Karpas-422 (cell line): Measurements from ENCODE around the gene TAS2R3. TPM values are rescaled to one million over a fixed set of nuclear protein-coding genes. Genes with fewer than 3 reads are reported as not detected.
A peak's percentile ranks its signal among the peaks of the same experiment; 100 is the strongest.
"Not testable (repeated sequence)": the region's sequence is repeated elsewhere in the genome, so short reads cannot be mapped to it uniquely, and the experiment has no call there.

Source experiments
- DNase-seq: peaks from one replicate; pipeline ENCODE4 v3.0.0-alpha.2; 2015
- H2AFZ ChIP-seq: fragments of 200-600 bp; sonication (generic); 2 replicates; pipeline ENCODE4 v1.6.1; 2014; ENCODE audit warnings: antibody characterized with exemption, low read length, mixed read lengths
- H3K27ac ChIP-seq: fragments of 200-600 bp; sonication (generic); 2 replicates; pipeline ENCODE4 v1.5.1; 2014; ENCODE audit warnings: mild to moderate bottlenecking, low read length, moderate library complexity
- H3K27me3 ChIP-seq: fragments of 200-600 bp; sonication (generic); 2 replicates; pipeline ENCODE4 v1.6.1; 2014; ENCODE audit warnings: low read length, mixed read lengths
- H3K36me3 ChIP-seq: fragments of 200-600 bp; sonication (generic); 2 replicates; pipeline ENCODE4 v1.6.1; 2014; ENCODE audit warnings: low read length, mixed read lengths; ENCODE audit not compliant: insufficient read depth
- H3K4me1 ChIP-seq: fragments of 200-600 bp; sonication (generic); 2 replicates; pipeline ENCODE4 v1.6.1; 2014; ENCODE audit warnings: mild to moderate bottlenecking, low read length, mixed read lengths
- H3K4me2 ChIP-seq: fragments of 200-600 bp; sonication (generic); 2 replicates; pipeline ENCODE4 v1.6.1; 2014; ENCODE audit warnings: low read length, low read depth, mild to moderate bottlenecking; ENCODE audit not compliant: poor library complexity, severe bottlenecking
- H3K4me3 ChIP-seq: fragments of 200-600 bp; sonication (generic); 2 replicates; pipeline ENCODE4 v1.5.1; 2014; ENCODE audit warnings: mild to moderate bottlenecking, antibody characterized with exemption, low read length, mixed read lengths
- H3K79me2 ChIP-seq: fragments of 200-600 bp; sonication (generic); 2 replicates; pipeline ENCODE4 v1.6.1; 2014; ENCODE audit warnings: mild to moderate bottlenecking, low read length, mixed read lengths
- H3K9ac ChIP-seq: fragments of 200-600 bp; sonication (generic); 2 replicates; pipeline ENCODE4 v1.6.0; 2014; ENCODE audit warnings: low read length
- H3K9me2 ChIP-seq: fragments of 200-600 bp; sonication (generic), shearing (Covaris generic); replicated peaks from 2 replicates; pipeline ENCODE4 v1.6.0; 2014; ENCODE audit warnings: mild to moderate bottlenecking, low read length, moderate library complexity; ENCODE audit not compliant: insufficient read depth
- H3K9me3 ChIP-seq: fragments of 300-700, 200-600 bp; sonication (generic); 2 replicates; pipeline ENCODE4 v1.6.1; 2014; ENCODE audit warnings: low read length, mixed read lengths
- H4K20me1 ChIP-seq: fragments of 200-600 bp; sonication (generic); 2 replicates; pipeline ENCODE4 v1.6.1; 2014; ENCODE audit warnings: mild to moderate bottlenecking, antibody characterized with exemption, low read length, low read depth; ENCODE audit not compliant: insufficient read depth
- total RNA-seq: library from RNA; depleted of rRNA; stranded (reverse); fragments of >200 nt; shearing (Covaris generic); gene quantifications from 2 replicates; pipeline ENCODE4 v1.2.3, GENCODE V29; 2014; ENCODE audit warnings: low replicate concordance

The TAS2R3 gene
- total RNA-seq, 1 experiment from 2014 or later, result 1.0 TPM

DNA sequence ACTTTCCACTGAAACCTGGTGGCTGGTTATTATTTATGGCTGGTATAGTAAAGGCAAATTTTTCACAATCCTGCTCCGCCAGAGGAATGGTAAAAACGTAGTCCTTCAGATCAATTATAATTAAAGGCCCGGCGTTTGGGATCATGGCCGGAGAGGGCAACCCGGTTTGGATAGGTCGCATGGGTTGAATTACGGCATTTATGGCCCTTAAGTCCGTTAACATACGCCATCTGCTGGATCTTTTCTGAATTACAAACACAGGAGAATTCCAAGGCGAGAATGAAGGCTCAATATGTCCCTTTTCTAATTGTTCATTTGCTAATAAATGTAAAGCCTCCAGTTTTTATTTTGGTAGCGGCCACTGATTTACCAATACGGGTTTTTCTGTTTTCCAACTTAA is 11.3 kb upstream of the TAS2R3 start:
- H3K9ac ChIP-seq, result no peak overlapping the region
- no peaks in the 10 kb centered on the region for H4K20me1 ChIP-seq
- H3K9me2 ChIP-seq, result no peaks in the 10 kb centered on the region
- no peak overlapping the region for H3K27ac ChIP-seq
- peaks cover 20% of the 10 kb centered on the region for H3K9me3 ChIP-seq
- peak; percentile 49 for DNase-seq
- H3K4me1 ChIP-seq, result no peaks in the 10 kb centered on the region
- no peaks in the 10 kb centered on the region for H3K79me2 ChIP-seq
- no peak overlapping the region for H3K4me3 ChIP-seq
- no peaks in the 10 kb centered on the region for H3K27me3 ChIP-seq
- H2AFZ ChIP-seq, result no peak overlapping the region
- no peak overlapping the region for H3K4me2 ChIP-seq
- H3K36me3 ChIP-seq, result peaks cover 64% of the 10 kb centered on the region

DNA sequence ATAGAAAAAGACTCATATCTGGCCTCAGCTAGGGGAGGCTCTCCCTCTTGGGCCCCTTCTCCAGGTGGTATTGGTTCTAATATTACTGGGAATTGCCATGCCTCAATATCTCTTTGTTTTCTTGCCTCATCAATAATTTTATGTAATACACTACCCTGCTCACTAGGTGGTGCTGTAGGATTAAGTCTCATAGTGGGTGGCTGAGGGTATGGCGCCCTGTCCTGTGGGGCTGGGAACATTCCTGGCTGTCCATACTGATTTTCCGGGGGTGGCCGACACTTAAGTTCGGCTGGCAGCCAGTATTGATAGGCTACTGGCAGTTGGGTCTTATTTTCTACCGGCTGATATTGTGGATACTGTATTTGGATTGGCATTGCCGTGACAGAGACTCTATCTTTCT is 9.0 kb upstream of the TAS2R3 start:
- no peak overlapping the region for H3K4me2 ChIP-seq
- H2AFZ ChIP-seq, result no peak overlapping the region
- H3K9me3 ChIP-seq, result peaks cover 18% of the 10 kb centered on the region
- H3K9me2 ChIP-seq, result no peaks in the 10 kb centered on the region
- H3K27ac ChIP-seq, result no peak overlapping the region
- no peaks in the 10 kb centered on the region for H3K79me2 ChIP-seq
- no peaks in the 10 kb centered on the region for H3K4me1 ChIP-seq
- H4K20me1 ChIP-seq, result no peaks in the 10 kb centered on the region
- H3K27me3 ChIP-seq, result no peaks in the 10 kb centered on the region
- no peak overlapping the region for H3K4me3 ChIP-seq
- H3K9ac ChIP-seq, result no peak overlapping the region
- peaks cover 47% of the 10 kb centered on the region for H3K36me3 ChIP-seq
- peak; percentile 77 for DNase-seq

DNA sequence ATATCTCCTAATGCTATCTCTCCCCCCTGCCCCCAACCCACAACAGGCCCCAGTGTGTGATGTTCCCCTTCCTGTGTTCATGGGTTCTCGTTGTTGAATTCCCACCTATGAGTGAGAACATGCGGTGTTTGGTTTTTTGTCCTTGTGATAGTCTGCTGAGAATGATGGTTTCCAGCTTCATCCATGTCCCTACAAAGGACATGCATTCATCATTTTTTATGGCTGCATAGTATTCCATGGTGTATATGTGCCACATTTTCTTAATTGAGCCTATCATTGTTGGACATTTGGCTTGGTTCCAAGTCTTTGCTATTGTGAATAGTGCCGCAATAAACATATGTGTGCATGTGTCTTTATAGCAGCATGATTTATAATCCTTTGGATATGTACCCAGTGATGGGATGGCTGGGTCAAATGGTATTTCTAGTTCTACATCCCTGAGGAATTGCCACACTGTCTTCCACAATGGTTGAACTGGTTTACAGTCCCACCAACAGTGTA is 6.2 kb downstream of the TAS2R3 start:
- H2AFZ ChIP-seq, H3K79me2 ChIP-seq, H3K4me2 ChIP-seq: not testable (repeated sequence)

DNA sequence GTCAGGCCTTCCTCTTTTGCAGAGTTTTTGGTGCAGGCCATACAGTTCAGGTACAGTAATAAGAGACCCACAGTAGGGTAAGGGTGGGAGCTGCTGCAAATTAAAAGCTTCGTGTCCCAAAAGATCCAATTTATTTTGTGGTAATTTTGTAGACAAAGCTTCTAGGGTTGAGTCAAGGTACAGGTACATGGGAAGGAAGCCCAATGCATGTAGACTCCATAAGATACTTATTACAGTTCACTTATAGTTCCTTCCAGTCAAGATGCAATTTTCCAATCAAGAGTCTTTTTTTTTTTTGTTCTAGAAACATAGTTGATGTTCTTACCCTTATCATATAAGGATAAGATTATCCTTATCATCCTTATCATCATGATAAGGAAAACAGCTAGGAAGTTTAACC is 12.5 kb downstream of the TAS2R3 start, which contains the start of gene TAS2R4:
Gene TAS2R4, plus strand, starts transcription at position 301 of the 400 bp plus-strand sequence. CDS start 1,815 bp downstream, outside the sequence.
- Histone ChIP-seq H3K27me3 (no peaks in the 10 kb centered on the region), H3K9ac (no peak within 1 kb of the TSS), H3K4me2 (no peak within 1 kb of the TSS), H3K4me1 (no peaks in the 10 kb centered on the region), H4K20me1 (no peaks in the 10 kb centered on the region), H3K79me2 (no peaks in the 10 kb centered on the region), H3K9me3 (no peaks in the 10 kb centered on the region), H3K27ac (no peak within 1 kb of the TSS), H3K4me3 (no peak within 1 kb of the TSS), H2AFZ (no peak within 1 kb of the TSS), H3K9me2 (no peaks in the 10 kb centered on the region), H3K36me3 (no peaks in the 10 kb centered on the region)
- no peak for DNase-seq

More for the DNA sequence above, 6.2 kb downstream of the TAS2R3 start:
- H3K9ac ChIP-seq, H3K27me3 ChIP-seq, H3K9me2 ChIP-seq, H3K9me3 ChIP-seq, DNase-seq, H3K4me1 ChIP-seq, H4K20me1 ChIP-seq, H3K36me3 ChIP-seq, H3K27ac ChIP-seq, H3K4me3 ChIP-seq: not testable (repeated sequence)

DNA sequence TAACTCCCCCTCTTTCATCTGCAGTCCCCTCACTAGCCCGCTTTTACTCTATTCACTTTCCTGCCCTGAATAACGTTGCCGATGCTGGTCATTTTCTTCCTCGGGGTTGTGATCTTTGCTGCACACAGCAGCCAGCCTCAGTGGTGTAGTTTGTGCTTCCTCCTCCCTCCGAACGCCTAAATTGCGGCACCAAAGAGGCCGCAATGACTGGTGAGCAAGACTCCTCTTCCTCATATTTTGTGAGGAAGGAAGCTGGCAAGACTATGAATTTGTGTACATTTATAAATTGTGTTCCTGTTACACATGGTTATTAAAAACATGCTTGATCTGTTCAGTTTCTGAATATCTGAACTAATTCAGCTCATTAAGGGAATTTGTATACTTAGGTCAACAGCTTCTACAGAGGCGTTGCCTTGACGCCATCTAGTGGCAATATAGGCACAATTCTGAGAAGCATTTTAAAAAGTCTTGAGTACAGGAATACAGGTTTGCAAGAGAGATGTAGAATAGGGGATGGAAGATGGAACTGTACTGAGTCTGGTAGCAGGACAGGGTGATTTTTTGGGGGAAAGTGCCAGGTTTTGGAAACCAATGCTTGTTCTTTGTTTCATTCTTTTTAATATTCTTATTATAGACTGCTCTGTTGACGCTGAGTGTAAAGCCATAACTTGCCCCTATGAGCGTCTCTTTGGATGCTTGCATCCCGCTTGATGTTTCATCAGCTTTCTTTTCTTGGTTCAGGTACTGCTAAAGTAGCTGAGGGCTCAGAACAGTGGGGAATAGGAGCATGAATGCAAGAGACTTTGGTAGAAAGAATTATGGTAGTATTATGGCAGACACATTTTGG is 22.0 kb downstream of the TAS2R3 start:
- no peaks in the 10 kb centered on the region for H3K9me2 ChIP-seq
- no peak overlapping the region for H3K9ac ChIP-seq
- H3K27ac ChIP-seq, result no peak overlapping the region
- H3K4me1 ChIP-seq, result no peaks in the 10 kb centered on the region
- no peaks in the 10 kb centered on the region for H3K36me3 ChIP-seq
- no peaks in the 10 kb centered on the region for H4K20me1 ChIP-seq
- no peak overlapping the region for H3K4me2 ChIP-seq
- no peaks in the 10 kb centered on the region for H3K79me2 ChIP-seq
- H2AFZ ChIP-seq, result no peak overlapping the region
- no peaks in the 10 kb centered on the region for H3K9me3 ChIP-seq
- no peak overlapping the region for H3K4me3 ChIP-seq
- H3K27me3 ChIP-seq, result no peaks in the 10 kb centered on the region
- DNase-seq, result peak; percentile 84

DNA sequence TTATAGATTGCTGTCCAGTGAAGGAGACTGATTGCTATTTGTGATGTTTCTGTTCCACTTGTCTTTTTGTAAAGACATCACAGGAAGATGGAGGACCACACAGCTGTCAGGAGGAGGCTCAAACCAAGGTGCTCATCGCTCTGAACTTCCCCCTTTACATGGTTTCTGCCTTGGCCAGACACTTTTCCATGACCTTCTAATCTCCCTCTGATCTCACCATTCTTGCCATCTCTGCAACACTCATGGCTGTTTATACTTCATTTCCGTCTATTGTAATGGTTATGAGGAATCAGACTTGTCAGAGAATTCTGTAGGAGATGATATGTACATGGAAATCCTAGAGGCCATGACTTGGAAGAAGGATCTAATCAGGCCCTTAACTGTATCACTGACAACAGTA is 24.4 kb downstream of the TAS2R3 start:
- H3K9ac ChIP-seq, result no peak overlapping the region
- no peak overlapping the region for H3K4me3 ChIP-seq
- no peaks in the 10 kb centered on the region for H4K20me1 ChIP-seq
- no peaks in the 10 kb centered on the region for H3K79me2 ChIP-seq
- no peaks in the 10 kb centered on the region for H3K27me3 ChIP-seq
- DNase-seq, result no peak
- H3K4me2 ChIP-seq, result no peak overlapping the region
- H3K27ac ChIP-seq, result no peak overlapping the region
- no peaks in the 10 kb centered on the region for H3K9me3 ChIP-seq
- H3K9me2 ChIP-seq, result no peaks in the 10 kb centered on the region
- no peak overlapping the region for H2AFZ ChIP-seq
- H3K36me3 ChIP-seq, result no peaks in the 10 kb centered on the region
- H3K4me1 ChIP-seq, result no peaks in the 10 kb centered on the region

DNA sequence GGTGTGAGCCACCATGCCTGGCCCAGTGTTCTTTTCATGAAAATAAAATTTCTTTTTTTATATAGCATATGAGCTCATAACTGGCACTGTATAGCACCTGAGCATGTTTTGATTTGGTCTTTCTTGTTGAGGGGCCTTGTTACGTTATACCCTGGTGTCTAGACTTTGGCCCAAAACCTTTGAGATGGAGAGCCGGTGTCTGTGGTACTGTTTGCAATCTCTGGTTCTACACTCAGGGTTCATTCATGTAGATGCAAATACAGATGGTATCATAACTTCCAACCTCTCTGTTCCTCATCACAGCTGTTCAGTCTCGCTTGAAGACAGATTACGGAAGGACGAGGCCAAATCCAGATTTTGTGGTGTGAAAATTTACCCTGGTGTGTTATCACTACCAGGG is 26.0 kb downstream of the TAS2R3 start, which contains the start of gene TAS2R5:
Gene TAS2R5, plus strand, starts transcription at position 301 of the 400 bp plus-strand sequence. CDS start 145 bp downstream, outside the sequence.
- Histone ChIP-seq H3K9me2 (no peaks in the 10 kb centered on the region), H3K9ac (no peak within 1 kb of the TSS), H3K4me2 (no peak within 1 kb of the TSS), H3K4me3 (no peak within 1 kb of the TSS), H3K27ac (no peak within 1 kb of the TSS), H3K79me2 (no peaks in the 10 kb centered on the region), H2AFZ (no peak within 1 kb of the TSS), H3K27me3 (no peaks in the 10 kb centered on the region), H3K36me3 (no peaks in the 10 kb centered on the region), H4K20me1 (no peaks in the 10 kb centered on the region), H3K4me1 (no peaks in the 10 kb centered on the region), H3K9me3 (no peaks in the 10 kb centered on the region)
- DNase-seq, result no peak

DNA sequence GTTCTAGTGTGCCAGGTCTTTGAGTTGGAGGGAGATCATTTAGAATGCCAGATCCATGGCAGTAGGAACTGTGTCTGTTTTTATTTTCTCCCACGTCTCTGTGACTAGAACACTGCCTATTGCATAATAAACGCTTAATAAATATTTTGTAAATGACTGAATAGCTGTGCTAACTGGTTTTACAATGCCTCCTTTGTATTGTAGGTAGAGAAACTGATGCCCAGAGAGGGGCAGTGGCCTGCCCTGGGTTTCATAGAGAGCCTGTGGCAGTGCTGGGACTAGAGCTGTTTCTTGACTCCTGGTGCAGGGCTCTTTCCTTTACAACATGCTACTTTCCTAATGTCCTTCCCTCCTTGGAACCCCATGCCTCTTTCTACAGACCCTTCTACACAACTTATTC is 28.6 kb downstream of the TAS2R3 start:
- Histone ChIP-seq H3K4me2 (no peak overlapping the region), H3K4me1 (no peaks in the 10 kb centered on the region), H3K36me3 (no peaks in the 10 kb centered on the region), H3K9me2 (no peaks in the 10 kb centered on the region), H3K79me2 (no peaks in the 10 kb centered on the region), H2AFZ (no peak overlapping the region), H3K9ac (no peak overlapping the region), H3K27me3 (no peaks in the 10 kb centered on the region), H3K27ac (no peak overlapping the region), H4K20me1 (no peaks in the 10 kb centered on the region), H3K9me3 (no peaks in the 10 kb centered on the region), H3K4me3 (no peak overlapping the region)
- DNase-seq, result no peak
